Measurements from ENCODE around the gene MAGI2.

- no peak for TF ChIP-seq POLR2A (IDR thresholded peaks at IDR 0.05; ENCODE audit: low read length)
- TF ChIP-seq GATA1 (IDR thresholded peaks at IDR 0.05; ENCODE audit: low read depth, low read length) = no peak
These were observed 237.2 kb downstream of the MAGI2 start for GRCh38 chr7:79216236-79216635.
